Measurements from ENCODE around the gene SPATA25.

DNA sequence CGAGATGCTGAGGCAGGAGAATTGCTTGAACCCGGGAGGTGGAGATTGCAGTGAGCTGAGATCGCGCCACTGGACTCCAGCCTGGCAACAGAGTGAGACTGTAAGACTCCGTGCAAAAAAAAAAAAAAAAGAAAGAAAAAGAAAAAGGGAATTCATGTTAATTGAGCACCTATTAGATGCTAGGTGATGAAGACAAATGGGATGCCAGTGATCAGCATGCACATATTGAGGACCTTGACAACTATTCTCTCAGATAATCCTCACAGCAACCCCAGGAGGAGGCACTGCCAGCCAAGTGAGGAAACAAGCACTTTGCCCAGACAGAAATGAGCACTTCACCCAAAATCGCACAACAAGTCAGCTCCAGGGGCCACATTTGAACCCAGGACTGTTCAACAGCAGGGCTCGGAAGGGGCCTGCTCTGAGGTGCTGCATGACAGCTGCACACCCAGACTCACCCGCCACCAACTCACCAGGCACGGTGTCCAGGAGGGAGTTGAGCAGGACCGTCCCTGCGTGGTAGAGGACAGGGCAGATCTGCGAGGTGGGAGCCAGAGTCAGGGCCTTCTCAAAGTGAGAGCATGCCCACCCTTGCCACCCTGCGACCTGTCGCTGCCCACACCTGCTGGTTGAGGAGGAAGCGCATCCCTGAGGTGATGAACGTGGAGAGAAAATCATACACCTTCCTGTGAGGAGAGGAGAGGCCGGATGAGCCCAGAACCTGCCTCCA is 20.0 kb upstream of the SPATA25 start:
- TF ChIP-seq, protein P1, sequence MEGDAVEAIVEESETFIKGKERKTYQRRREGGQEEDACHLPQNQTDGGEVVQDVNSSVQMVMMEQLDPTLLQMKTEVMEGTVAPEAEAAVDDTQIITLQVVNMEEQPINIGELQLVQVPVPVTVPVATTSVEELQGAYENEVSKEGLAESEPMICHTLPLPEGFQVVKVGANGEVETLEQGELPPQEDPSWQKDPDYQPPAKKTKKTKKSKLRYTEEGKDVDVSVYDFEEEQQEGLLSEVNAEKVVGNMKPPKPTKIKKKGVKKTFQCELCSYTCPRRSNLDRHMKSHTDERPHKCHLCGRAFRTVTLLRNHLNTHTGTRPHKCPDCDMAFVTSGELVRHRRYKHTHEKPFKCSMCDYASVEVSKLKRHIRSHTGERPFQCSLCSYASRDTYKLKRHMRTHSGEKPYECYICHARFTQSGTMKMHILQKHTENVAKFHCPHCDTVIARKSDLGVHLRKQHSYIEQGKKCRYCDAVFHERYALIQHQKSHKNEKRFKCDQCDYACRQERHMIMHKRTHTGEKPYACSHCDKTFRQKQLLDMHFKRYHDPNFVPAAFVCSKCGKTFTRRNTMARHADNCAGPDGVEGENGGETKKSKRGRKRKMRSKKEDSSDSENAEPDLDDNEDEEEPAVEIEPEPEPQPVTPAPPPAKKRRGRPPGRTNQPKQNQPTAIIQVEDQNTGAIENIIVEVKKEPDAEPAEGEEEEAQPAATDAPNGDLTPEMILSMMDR (IDR thresholded peaks at IDR 0.05) = no peak
- TF ChIP-seq POLR2A (IDR thresholded peaks at IDR 0.05) = no peak

Data from uterus (tissue), 2 donors.